ENCODE data around the gene TMEM123. TPM values are rescaled to one million over a fixed set of nuclear protein-coding genes. Genes with fewer than 3 reads are reported as not detected.

TMEM123 gene
- total and polyA plus RNA-seq, 2 of the 8 experiments (the other 6 are each of a cell fraction or from before 2014, with no cell fraction given), result 75.5 to 80.1 TPM

DNA sequence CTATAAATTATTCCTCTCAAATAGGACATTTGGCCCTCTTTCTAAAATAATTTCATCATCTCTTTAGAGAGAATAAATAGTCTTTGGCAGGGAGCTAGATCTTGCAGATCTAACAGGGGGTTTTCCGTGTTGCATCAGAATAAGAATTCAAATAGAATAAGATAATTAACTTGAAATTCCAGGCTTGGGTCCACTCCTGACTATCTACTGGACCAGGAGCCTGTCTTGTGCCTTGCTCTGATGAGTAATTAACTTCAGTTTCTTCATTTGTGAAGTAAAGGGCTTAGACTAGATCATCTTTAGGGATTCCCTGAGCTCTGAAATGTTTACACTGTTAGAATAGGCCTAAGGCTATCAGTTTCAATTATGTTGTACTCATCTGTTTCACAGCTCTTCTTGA is 23.5 kb upstream of the TMEM123 start:
- H3K79me2 ChIP-seq (ENCODE audit: control insufficient read depth in 1 of 2, insufficient read depth in 2 of 2, low read length in 2 of 2), result no peaks in the 10 kb centered on the region
- no peak overlapping the region for H2AK5ac ChIP-seq (ENCODE audit: low read depth, low read length)
- ChIA-PET CTCF (ENCODE audit: partially characterized antibody) (interaction anchor here (0.8 to 1.4 kb wide), 5 partner anchors 9 to 182 kb away, joined by 3 read pairs; no protein-coding TSS in a partner anchor), POLR2A (ENCODE audit: partially characterized antibody) (no interaction called here)
- H3K36me3 ChIP-seq (ENCODE audit: control insufficient read depth in 2 of 4, insufficient read depth in 4 of 4, low read length in 3 of 4), result no peaks in the 10 kb centered on the region
- WGBS, 2 experiments (ENCODE audit: extremely low coverage in 1 of 2, insufficient coverage in 1 of 2, insufficient read length in 1 of 2, insufficient replicate concordance in 2 of 2, low coverage in 1 of 2, low lambda C conversion rate in 2 of 2, missing lambda C conversion rate in 1 of 2), result 68% methylated on average over 1 of the region's 1 CpG; no CpG with 5 or more reads in 1 of the 2 experiments
- H2AFZ ChIP-seq (ENCODE audit: low read length), result 0 out of 2 replicates have a peak overlapping the region, but pooled peaks have one; percentile 69
- no peak overlapping the region for H2BK15ac ChIP-seq (ENCODE audit: low read length)
- no peak overlapping the region for H3K27ac ChIP-seq (ENCODE audit: low read depth, low read length)
- peaks cover 0 to 5% (median 0%) of the 10 kb centered on the region in 4 experiments; a peak in 1 of 7 replicates for H3K4me1 ChIP-seq (replicated peaks in 1 of 4; ENCODE audit: control insufficient read depth in 3 of 4, insufficient read depth in 4 of 4, low read length in 3 of 4)
- H3K9me3 ChIP-seq (ENCODE audit: insufficient read depth in 2 of 2, low read depth in 1 of 2, low read length in 1 of 2), result no peaks in the 10 kb centered on the region
- no peak overlapping the region for H2BK120ac ChIP-seq (replicated peaks; ENCODE audit: low read depth, low read length)
- no peak overlapping the region for H3K23ac ChIP-seq (ENCODE audit: insufficient read length)
- no peaks in the 10 kb centered on the region for H4K20me1 ChIP-seq (replicated peaks in 1 of 2; ENCODE audit: control insufficient read depth in 1 of 2, insufficient read depth in 2 of 2, low read length in 2 of 2)
- no peaks in the 10 kb centered on the region for H3K27me3 ChIP-seq (replicated peaks in 1 of 4; ENCODE audit: control insufficient read depth in 3 of 4, extremely low read depth in 1 of 4, insufficient read depth in 3 of 4, low read length in 3 of 4)
- no peak for FAIRE-seq
- no peak overlapping the region for H2BK20ac ChIP-seq (ENCODE audit: low read length)
- H3K4ac ChIP-seq (replicated peaks; ENCODE audit: insufficient read length, low read depth, low read length), result no peak overlapping the region
- no peak for TF ChIP-seq RNF2 (IDR thresholded peaks at IDR 0.05; ENCODE audit: borderline replicate concordance, low read depth, low read length, missing control alignments, poor library complexity, severe bottlenecking)
- no peak for TF ChIP-seq PHF8 (conservative IDR thresholded peaks at IDR 0.05; ENCODE audit: low read depth, low read length)
- TF ChIP-seq, protein P1, sequence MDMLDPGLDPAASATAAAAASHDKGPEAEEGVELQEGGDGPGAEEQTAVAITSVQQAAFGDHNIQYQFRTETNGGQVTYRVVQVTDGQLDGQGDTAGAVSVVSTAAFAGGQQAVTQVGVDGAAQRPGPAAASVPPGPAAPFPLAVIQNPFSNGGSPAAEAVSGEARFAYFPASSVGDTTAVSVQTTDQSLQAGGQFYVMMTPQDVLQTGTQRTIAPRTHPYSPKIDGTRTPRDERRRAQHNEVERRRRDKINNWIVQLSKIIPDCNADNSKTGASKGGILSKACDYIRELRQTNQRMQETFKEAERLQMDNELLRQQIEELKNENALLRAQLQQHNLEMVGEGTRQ (IDR thresholded peaks at IDR 0.05; ENCODE audit: low read length), result no peak
- no peak for TF ChIP-seq KDM5A (IDR thresholded peaks at IDR 0.05; ENCODE audit: low read length)
- no peak for TF ChIP-seq TAF1 (IDR thresholded peaks at IDR 0.05; ENCODE audit: low read depth, low read length)
- H2BK12ac ChIP-seq (ENCODE audit: low read depth, low read length), result no peak overlapping the region
- no peaks in the 10 kb centered on the region for H3K79me1 ChIP-seq (ENCODE audit: low read depth, low read length)
- H3K23me2 ChIP-seq (ENCODE audit: low read depth, low read length), result no peaks in the 10 kb centered on the region
- H2BK5ac ChIP-seq (ENCODE audit: low read depth, low read length), result no peak overlapping the region
- H4K91ac ChIP-seq (replicated peaks; ENCODE audit: insufficient read length, low read length), result no peak overlapping the region
- no peak for DNase-seq (ENCODE audit: low read depth in 1 of 2, low spot score in 2 of 2)
- H4K5ac ChIP-seq (ENCODE audit: insufficient read length, low read depth, low read length), result no peak overlapping the region
- H3K14ac ChIP-seq (ENCODE audit: insufficient read length), result no peak overlapping the region
- H3K18ac ChIP-seq (ENCODE audit: extremely low read depth, low read length), result no peak overlapping the region
- H4K8ac ChIP-seq (ENCODE audit: extremely low read depth, insufficient read depth, low read length), result no peak overlapping the region
- no peak overlapping the region for H3K9ac ChIP-seq (replicated peaks in 1 of 4; ENCODE audit: extremely low read depth in 1 of 4, low read depth in 3 of 4, low read length in 3 of 4)
- H3K4me3 ChIP-seq (ENCODE audit: extremely low read depth in 1 of 4, insufficient read depth in 2 of 4, low read depth in 3 of 4, low read length in 4 of 4), result no peak overlapping the region
- H3K4me2 ChIP-seq (ENCODE audit: insufficient read depth in 1 of 2, low read depth in 2 of 2, low read length in 2 of 2), result no peak overlapping the region
- H3K56ac ChIP-seq (replicated peaks; ENCODE audit: insufficient read length, low read depth, low read length), result no peak overlapping the region
